Adrenal gland (tissue), 12 donors: ENCODE measurements around the gene SPAG16. TPM values are rescaled to one million over a fixed set of nuclear protein-coding genes. Genes with fewer than 3 reads are reported as not detected.
A peak's percentile ranks its signal among the peaks of the same experiment; 100 is the strongest.

ENCODE experiments used
- DNase-seq, 7 donors: peaks; one replicate each; pipeline ENCODE4 v3.0.0-alpha.2; 2019 to 2020
- H3K27ac ChIP-seq, 5 donors: fragments of 200-600 bp; sonication (generic) in 4 of 5; 1 replicate in 3 of 5; 2 replicates in 2 of 5; pipeline versions ENCODE4 v1.5.1 to v1.8.0; 2016 to 2020; ENCODE audit warnings: mild to moderate bottlenecking in 1 of 5
- H3K27me3 ChIP-seq: fragments of 200-600 bp; 2 replicates; pipeline ENCODE4 v1.8.0; 2021
- H3K36me3 ChIP-seq, 2 donors: fragments of 200-600 bp; replicated peaks in 1 of 2; 1 replicate in 1 of 2; 2 replicates in 1 of 2; pipeline versions ENCODE4 v1.5.1 to v1.8.0; 2018 to 2022
- H3K4me1 ChIP-seq, 2 donors: fragments of 200-600 bp; replicated peaks in 1 of 2; 1 replicate in 1 of 2; 2 replicates in 1 of 2; pipeline versions ENCODE4 v1.5.1 to v1.8.0; 2018 to 2021
- H3K4me3 ChIP-seq, 4 donors: fragments of 200-600 bp; sonication (generic) in 3 of 4; one replicate each; pipeline ENCODE4 v1.5.1; 2016 to 2018
- H3K9me3 ChIP-seq, 3 donors: fragments of 200-600 bp; sonication (generic) in 1 of 3; replicated peaks in 1 of 3; 1 replicate in 2 of 3; 2 replicates in 1 of 3; pipeline versions ENCODE4 v1.5.1 to v1.8.0; 2016 to 2021
- CTCF ChIP-seq, 6 experiments: fragments of 450-650 bp in 4 of 6; fragments of 200-600 bp in 2 of 6; sonication (generic) in 1 of 6; IDR thresholded peaks; 1 replicate in 5 of 6; 2 replicates in 1 of 6; pipeline versions ENCODE4 v1.5.1 to v1.8.0; 2016 to 2021; ENCODE audit warnings: antibody characterized with exemption in 6 of 6, mild to moderate bottlenecking in 2 of 6, moderate library complexity in 1 of 6
- POLR2A ChIP-seq, 2 donors: fragments of 450-650 bp; IDR thresholded peaks; one replicate each; pipeline ENCODE4 v1.6.1; 2017; ENCODE audit warnings: antibody characterized with exemption in 2 of 2, mild to moderate bottlenecking in 2 of 2, moderate library complexity in 1 of 2
- WGBS, 4 donors: extraction: QIAGEN DNeasy Blood & Tissue Kit in 2 of 4; methylation state at CpG; one replicate each; pipeline versions ENCODE4 v1.1.5 to v1.1.7; 2013 to 2017; 5-methylcytosine and 5-hydroxymethylcytosine counted together
- intact Hi-C, 2 donors: fragments of 100-400 bp; cut with DNase I; formaldehyde crosslinking; loops; one replicate each; pipeline versions ENCODE4 v1.14.1 to v1.15.0; 2022 to 2023
- polyA plus RNA-seq, 3 donors: library from polyadenylated mRNA; stranded (reverse); fragments of 200-250 nt in 2 of 3; fragments of 350-450 nt in 1 of 3; fragmentation: Illumina TruSeq in 1 of 3; extraction: RNeasy Lipid Tissue Mini Kit (QIAGEN cat#74804) in 1 of 3; gene quantifications; one replicate each; pipeline ENCODE4 v1.2.3, GENCODE V29; 2013 to 2014
- total RNA-seq, 9 donors: library from RNA; depleted of rRNA in 4 of 9; stranded (reverse); fragments of >200 nt in 4 of 9; fragments of 120-200 nt in 1 of 9; fragmentation: NEBNext Ultra II Directional in 1 of 9; extraction: Animal tissue kit (Norgen Biotek cat#: 25700) in 1 of 9; gene quantifications; one replicate each; pipeline versions ENCODE4 v1.1.0 to v1.2.4, GENCODE V29; 2013 to 2023
- donor health status: healthy with polysubstance abuse.
- donor health status: Bipolar disorder and iron deficiency.
- donor health status: DM: yes; HTN: yes; CAD: no.
- donor health status: DM: no; HTN: no; CAD: no.
- donor health status: DM: no; HTN: no; CAD: no.
- donor health status: DM: yes; HTN: yes; CAD: no.

Gene SPAG16
- total and polyA plus RNA-seq, 12 donors: 12.4 to 45.3 (median 21.8) TPM

GRCh38 chr2:213242653-213243052, 41.6 kb upstream of the SPAG16 start:
- DNase-seq: no peak
- H3K4me1 ChIP-seq: no peaks in the 10 kb centered on the region
- no peak overlapping the region for H3K27ac ChIP-seq
- WGBS, 4 donors: 76 to 98% (median 83%) methylated on average over 1 of the region's 1 CpG
- no peaks in the 10 kb centered on the region for H3K9me3 ChIP-seq
- no peak for TF ChIP-seq POLR2A (IDR thresholded peaks at IDR 0.05)
- no peak for TF ChIP-seq CTCF (IDR thresholded peaks at IDR 0.05)
- no peaks in the 10 kb centered on the region for H3K36me3 ChIP-seq
- intact Hi-C loops: no loop called here
- peaks cover 8% of the 10 kb centered on the region for H3K27me3 ChIP-seq
- H3K4me3 ChIP-seq: no peak overlapping the region

GRCh38 chr2:213243189-213244044, 40.8 kb upstream of the SPAG16 start:
- H3K9me3 ChIP-seq: no peaks in the 10 kb centered on the region
- intact Hi-C loops: no loop called here
- peaks cover 5% of the 10 kb centered on the region for H3K27me3 ChIP-seq
- DNase-seq: no peak
- H3K36me3 ChIP-seq: no peaks in the 10 kb centered on the region
- TF ChIP-seq POLR2A (IDR thresholded peaks at IDR 0.05) (no peak), CTCF (IDR thresholded peaks at IDR 0.05) (no peak)
- no peak overlapping the region for H3K27ac ChIP-seq
- WGBS, 4 donors: 77 to 81% (median 79%) methylated on average over 6 of the region's 6 CpGs
- no peak overlapping the region for H3K4me3 ChIP-seq
- H3K4me1 ChIP-seq: no peaks in the 10 kb centered on the region

- Histone ChIP-seq H3K27ac (no peak overlapping the region), H3K4me3 (no peak overlapping the region), H3K36me3 (no peaks in the 10 kb centered on the region), H3K4me1 (no peaks in the 10 kb centered on the region), H3K27me3 (peaks cover 5% of the 10 kb centered on the region), H3K9me3 (no peaks in the 10 kb centered on the region)
- TF ChIP-seq CTCF (IDR thresholded peaks at IDR 0.05): peak; percentile 53 to 85 (median 74)
- TF ChIP-seq POLR2A (IDR thresholded peaks at IDR 0.05): no peak
- intact Hi-C loops: no loop called here
- peak; percentile 15 to 58 (median 39) for DNase-seq
- WGBS, 4 donors: 1 to 5% (median 3%) methylated on average over 4 of the region's 4 CpGs
Observed at GRCh38 chr2:213246497-213247281, 37.6 kb upstream of the SPAG16 start.

GRCh38 chr2:213247566-213247965, 36.7 kb upstream of the SPAG16 start:
- H3K27ac ChIP-seq: no peak overlapping the region
- intact Hi-C loops: no loop called here
- H3K9me3 ChIP-seq: no peaks in the 10 kb centered on the region
- peaks cover 5% of the 10 kb centered on the region for H3K27me3 ChIP-seq
- WGBS, 4 donors: 60 to 76% (median 66%) methylated on average over 4 of the region's 4 CpGs
- TF ChIP-seq POLR2A (IDR thresholded peaks at IDR 0.05): no peak
- no peak for TF ChIP-seq CTCF (IDR thresholded peaks at IDR 0.05)
- no peak for DNase-seq
- no peaks in the 10 kb centered on the region for H3K4me1 ChIP-seq
- H3K4me3 ChIP-seq: no peak overlapping the region
- no peaks in the 10 kb centered on the region for H3K36me3 ChIP-seq
